SK-MEL-5 (cell line): ENCODE results near the gene TMEM217. TPM values are rescaled to one million over a fixed set of nuclear protein-coding genes. Genes with fewer than 3 reads are reported as not detected.

Experiments used
- DNase-seq: peaks from one replicate; pipeline ENCODE4 v3.0.0-alpha.2; 2016; ENCODE audit warnings: low read depth, low spot score
- in situ Hi-C: cut with HindIII; loops from 2 replicates; pipeline ENCODE4 v1.10.0; 2016; ENCODE audit warnings: low sequenced_read_pairs, high pct_unique_total_duplicates, low pct_unique_long_range_greater_than_20kb
- total RNA-seq: library from RNA; depleted of rRNA; stranded (reverse); fragments of >200 nt; shearing (Covaris generic); gene quantifications from 2 replicates; pipeline ENCODE4 v1.2.3, GENCODE V29; 2014

The TMEM217 gene
- total RNA-seq, 1 experiment from 2014 or later: 0.11 TPM

DNA sequence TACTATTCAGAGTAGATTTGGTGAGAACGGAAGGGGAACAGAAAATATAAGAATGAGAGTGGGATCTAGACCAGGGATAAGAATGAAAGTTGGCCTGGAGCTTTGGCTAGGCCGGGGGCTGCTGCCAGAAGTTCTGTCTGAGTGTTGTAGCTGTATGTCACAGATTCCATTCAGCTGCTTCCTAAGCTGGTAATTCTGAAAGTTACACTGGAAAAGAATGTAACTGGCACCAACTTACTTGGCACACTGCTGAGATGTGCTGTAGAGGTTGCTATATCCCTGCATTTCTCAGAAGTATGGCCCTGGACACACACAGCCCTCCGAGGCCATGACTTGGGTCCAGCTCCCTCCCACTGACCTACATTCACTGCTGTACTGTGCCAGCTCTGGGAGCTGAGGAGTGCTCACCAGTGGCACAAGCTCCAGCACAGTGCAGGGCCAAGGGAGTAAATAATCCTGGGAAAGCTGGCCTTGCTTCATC lies 25.8 kb upstream of the TMEM217 start:
- no peak for DNase-seq
- in situ Hi-C loops: no loop called here

DNA sequence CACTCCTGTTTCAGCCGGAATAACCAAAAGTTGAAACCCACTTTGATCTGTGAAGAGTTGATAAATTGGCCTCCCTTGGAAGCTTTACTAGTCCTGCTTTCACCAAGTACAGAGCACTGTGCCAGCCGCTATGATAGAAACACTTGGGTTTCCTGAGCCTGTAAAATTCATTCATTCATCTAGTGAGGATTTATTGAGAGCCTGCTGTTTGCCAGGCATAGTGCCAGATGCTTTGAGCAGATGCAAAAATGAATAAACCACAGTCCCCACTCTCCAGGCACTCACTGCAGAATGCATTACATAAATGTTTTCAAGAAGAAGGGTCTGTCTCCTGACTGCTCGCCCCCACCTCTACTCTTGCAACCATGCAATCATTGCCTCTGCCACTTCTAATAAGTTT lies 25.3 kb upstream of the TMEM217 start:
- DNase-seq: no peak
- in situ Hi-C loops: no loop called here

DNA sequence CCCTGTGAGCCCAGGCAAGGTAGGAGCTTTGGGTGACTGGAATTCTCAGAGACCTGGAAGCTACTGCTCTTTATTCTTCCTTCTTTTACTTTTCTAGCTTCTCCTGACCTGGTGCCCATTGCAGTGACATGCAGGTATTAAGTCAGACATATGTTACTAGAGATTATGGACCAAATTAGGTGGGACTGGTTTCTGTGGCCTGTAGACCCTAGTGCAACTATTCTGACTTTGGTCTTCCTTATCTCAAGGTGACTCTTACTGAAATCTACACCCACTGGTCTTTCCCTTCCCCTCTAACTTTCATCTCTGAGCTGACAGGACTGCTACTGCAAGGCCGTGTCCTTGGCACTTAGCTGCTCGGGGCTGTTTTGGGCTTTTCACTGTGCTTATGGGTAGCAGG lies 24.4 kb upstream of the TMEM217 start:
- in situ Hi-C loops: no loop called here

DNA sequence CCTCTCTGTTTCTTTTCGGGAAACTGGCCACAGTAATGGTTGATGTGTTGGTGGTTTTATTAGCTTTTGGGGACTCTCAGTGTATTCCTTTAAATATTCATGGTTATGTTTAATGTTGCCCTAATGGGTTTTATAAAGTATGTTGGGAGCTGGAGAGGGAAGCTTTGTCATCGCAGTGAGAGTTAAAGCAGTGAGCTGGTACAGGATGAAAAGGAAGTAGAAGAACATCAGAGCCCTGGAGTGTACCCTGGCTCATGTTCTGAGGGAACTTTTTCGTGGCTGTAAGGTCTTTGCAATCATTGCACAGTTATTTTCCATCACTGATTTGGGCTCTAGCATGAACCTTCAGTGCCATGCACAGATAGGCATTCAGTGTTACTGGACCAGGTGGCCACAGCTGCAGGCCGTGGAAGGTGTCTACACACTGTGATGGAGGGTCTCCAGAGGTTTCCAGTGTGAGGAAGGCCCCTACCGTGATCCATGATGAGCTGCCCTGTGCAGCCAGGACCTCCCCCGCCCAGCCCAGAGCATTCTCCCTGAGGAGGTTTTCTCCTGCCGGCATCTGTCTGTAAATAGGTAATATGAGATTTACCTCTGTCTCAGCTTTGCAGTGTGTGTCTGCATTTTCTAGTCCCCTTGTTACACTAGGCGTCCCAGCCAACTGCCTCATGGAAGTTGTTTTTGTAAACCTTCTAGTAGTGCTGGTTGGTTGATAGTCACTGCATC lies 22.4 kb upstream of the TMEM217 start:
- in situ Hi-C loops: no loop called here

More for the DNA sequence above, 24.4 kb upstream of the TMEM217 start:
- DNase-seq: no peak

DNA sequence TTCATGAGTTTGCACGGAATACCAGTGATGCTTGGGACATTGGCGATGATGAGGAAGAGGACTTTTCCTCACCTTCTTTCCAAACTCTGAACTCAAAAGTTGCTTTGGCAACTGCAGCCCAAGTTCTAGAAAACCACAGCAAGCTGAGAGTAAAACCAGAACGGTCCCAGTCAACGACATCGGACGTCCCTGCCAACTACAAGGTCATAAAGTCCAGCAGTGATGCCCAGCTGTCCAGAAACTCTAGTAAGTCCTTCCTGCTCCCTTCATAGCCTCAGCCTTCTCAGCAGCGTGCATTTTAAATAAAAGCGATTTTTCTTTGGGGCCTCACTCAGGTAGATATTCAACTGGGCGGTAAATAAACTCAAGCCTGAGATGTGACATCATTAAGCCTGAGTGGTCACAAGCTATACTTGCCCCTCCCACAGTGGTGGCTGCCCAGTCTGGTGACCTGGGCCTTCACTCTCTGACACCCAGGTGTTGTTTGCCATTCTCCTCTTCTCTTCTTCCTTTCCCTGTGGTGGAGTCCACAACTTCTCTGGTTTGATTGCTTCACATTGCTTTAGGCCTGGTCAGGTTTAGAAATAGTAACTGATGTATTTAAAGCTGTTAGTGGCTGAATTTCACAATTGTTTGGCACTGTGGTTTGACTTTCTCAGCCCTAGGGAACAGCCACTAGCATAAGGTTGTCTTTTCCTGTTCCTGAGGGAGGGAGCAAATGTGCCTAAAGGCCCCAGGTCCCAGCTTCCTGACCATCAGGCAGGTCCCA lies 21.6 kb upstream of the TMEM217 start:
- DNase-seq: no peak
- in situ Hi-C loops: no loop called here

More for the DNA sequence above, 22.4 kb upstream of the TMEM217 start:
- DNase-seq: no peak

GRCh38 chr6:37277001-37277409 lies 19.1 kb upstream of the TMEM217 start:
- in situ Hi-C loops: no loop called here

GRCh38 chr6:37275350-37275749 lies 17.4 kb upstream of the TMEM217 start:
- DNase-seq: no peak
- in situ Hi-C loops: no loop called here

More at GRCh38 chr6:37277001-37277409, 19.1 kb upstream of the TMEM217 start:
- no peak for DNase-seq

DNA sequence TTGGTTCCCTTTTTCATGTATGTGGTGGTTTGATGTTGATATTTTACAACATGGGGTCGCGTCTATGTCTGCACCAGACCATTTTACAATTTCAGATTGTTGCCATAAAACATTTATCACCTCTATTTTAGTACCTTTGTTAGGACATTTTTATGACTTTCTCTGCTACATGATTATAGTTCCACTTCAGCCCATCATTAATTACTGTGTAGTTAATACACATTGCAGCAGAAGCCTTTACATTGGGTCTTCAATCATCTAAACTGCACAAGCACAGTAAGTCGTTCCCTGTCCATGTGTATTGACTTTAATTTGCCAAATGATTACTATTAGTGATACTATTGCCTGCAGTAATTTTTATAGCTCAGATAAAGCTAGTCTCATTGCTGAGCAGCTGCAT lies 15.7 kb upstream of the TMEM217 start:
- no peak for DNase-seq
- in situ Hi-C loops: no loop called here

GRCh38 chr6:37272834-37273566 lies 15.1 kb upstream of the TMEM217 start:
- in situ Hi-C loops: no loop called here
- peak; percentile 31 for DNase-seq

DNA sequence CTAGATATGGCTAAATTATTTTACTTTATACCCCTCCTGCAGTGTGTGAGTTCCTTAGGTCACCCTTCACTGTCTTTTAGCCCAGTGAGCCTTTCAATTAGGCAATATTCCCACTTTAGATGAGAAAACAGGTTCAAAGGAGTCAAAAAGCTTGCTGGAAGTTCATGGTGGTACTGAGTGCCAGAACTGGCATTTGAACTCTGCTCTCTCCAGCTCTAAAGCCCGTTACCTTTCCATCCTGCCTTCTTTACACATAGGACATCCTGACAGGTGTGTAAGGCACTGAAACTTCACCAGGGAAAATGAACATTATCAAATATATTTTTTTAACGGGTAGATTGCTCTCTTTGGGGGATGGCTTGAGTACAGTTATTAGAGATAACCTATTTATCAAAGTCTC lies 11.2 kb upstream of the TMEM217 start:
- in situ Hi-C loops: no loop called here
- DNase-seq: no peak

DNA sequence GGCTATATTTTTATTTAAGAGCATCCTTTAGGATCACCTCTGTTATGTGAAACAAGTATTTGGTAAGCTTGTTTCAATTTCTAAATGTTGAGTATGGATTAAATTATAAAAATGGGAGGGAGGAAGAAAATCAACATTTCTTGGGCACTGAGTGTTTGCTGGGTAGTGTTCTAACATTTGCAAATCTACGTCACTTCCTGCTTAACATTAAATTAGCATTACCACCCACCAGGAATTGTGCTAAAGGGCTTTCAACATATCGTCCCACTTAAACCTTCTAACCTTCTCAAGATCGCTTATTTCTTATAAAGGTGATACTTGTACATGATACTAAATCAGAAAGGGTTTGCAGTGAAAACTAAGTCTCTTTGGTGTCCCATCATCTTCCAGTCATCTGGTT lies 7.9 kb upstream of the TMEM217 start:
- no peak for DNase-seq
- in situ Hi-C loops: no loop called here

DNA sequence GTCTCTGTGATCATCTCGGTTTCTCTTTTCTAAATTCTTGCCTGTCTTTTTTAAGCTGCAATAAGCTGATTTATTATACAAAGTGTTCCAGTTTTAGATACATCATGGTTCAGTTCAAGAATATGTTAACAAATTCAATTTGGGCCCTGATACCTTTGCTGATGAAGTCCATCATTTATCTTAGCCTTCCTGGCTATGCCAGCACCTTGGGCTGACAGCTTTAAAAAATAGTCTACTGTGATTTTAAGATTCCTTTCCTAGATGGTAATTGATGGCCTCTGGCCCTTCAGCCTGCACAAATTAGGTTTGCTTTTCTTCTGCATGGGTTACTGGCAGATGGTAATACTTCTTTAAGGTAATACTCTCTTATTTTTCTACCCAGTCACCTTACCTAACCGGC lies 7.1 kb upstream of the TMEM217 start:
- in situ Hi-C loops: no loop called here

GRCh38 chr6:37262446-37263026 lies 4.6 kb upstream of the TMEM217 start:
- no peak for DNase-seq
- in situ Hi-C loops: no loop called here

More for the DNA sequence above, 7.1 kb upstream of the TMEM217 start:
- DNase-seq: no peak

DNA sequence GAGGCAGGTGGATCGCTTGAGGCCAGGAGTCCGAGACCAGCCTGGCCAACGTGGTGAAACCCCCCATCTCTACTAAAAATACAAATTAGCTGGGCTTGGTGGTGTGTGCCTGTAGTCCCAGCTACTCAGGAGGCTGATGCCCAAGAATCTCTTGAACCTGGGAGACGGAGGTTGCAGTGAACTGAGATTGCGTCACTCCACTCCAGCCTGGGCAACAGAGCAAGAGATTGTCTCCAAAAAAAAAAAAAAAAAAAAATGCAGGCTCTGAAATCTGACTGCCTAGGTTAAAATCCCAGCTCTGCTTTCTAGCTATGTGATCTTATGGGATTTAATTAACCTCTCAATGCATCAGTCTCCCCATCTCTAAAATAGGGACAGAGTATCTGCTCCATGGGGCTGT lies 3.3 kb upstream of the TMEM217 start:
- in situ Hi-C loops: no loop called here

DNA sequence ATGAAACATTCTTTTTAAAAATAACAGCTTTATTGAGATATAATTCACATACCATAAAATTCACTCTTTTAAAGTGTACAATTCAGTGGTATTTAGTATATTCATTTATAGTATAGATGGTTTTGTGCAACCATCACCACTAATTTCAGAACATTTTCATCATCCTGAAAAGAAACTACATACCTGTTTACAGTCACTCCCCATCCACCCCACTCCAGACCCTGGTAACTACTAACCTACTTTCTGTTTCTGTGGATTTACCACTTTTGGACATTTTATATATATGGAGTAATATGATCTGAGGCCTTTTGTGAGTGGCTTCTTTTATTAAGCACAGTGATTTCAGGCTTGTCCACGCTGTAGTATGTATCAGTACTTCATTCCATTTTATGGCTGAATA lies 2.5 kb upstream of the TMEM217 start:
- DNase-seq: no peak
- in situ Hi-C loops: no loop called here

More for the DNA sequence above, 3.3 kb upstream of the TMEM217 start:
- no peak for DNase-seq

DNA sequence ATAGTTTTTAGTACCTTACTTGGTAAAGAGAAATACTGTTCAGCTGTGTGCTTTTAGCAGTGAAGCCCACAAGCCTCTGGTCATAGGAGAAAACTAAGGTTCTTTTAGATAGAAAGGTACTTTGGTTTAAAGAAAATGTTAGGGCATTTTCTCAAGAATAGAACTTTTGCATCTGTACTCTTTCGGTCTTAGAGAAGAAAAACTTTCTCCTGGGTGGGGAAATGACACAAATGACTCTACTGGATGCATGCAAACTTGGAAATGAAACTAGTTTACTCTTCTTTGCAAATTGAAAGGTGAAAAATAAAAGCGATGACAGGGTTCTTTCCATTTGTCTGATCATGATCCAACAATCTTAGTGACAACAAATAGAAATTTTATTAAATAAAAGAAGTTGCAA lies 2.1 kb upstream of the TMEM217 start:
- DNase-seq: no peak
- in situ Hi-C loops: no loop called here

- in situ Hi-C loops: no loop called here
- DNase-seq: no peak
These were observed 1.2 kb upstream of the TMEM217 start for GRCh38 chr6:37259191-37259590.
